Activated CD8-positive, alpha-beta T cell treated with anti-CD3 and anti-CD28 coated beads for 36 hours (primary cell): Measurements from ENCODE around the gene TRAF3IP3. TPM values are rescaled to one million over a fixed set of nuclear protein-coding genes. Genes with fewer than 3 reads are reported as not detected.

ENCODE experiments used
- ATAC-seq: fragments of 200-7000 bp; cut with Tn5 transposase; one replicate; pipeline ENCODE4 v1.10.0; 2021; ENCODE audit warnings: mild to moderate bottlenecking, moderate library complexity
- CTCF ChIA-PET: fragments of 350-600 bp; sonication (Branson Sonifier 250); formaldehyde crosslinking; loops from one replicate; lab custom pipeline; 2021; ENCODE audit warnings: antibody characterized with exemption; lab: Charles Lee
- POLR2A ChIA-PET: fragments of 350-600 bp; sonication (Branson Sonifier 250); formaldehyde crosslinking; loops from one replicate; lab custom pipeline; 2021; ENCODE audit warnings: antibody characterized with exemption; lab: Charles Lee
- DNase-seq: peaks from one replicate; pipeline ENCODE4 v3.0.0-alpha.2; 2020
- H3K27ac Mint-ChIP-seq: one replicate; pipeline ENCODE4 v1.8.0; 2021; ENCODE audit warnings: mild to moderate bottlenecking, mixed read lengths
- H3K27me3 Mint-ChIP-seq: one replicate; pipeline ENCODE4 v1.8.0; 2021; ENCODE audit warnings: mixed read lengths
- H3K36me3 Mint-ChIP-seq: one replicate; pipeline ENCODE4 v1.8.0; 2021; ENCODE audit warnings: low read depth, mixed read lengths
- H3K4me1 Mint-ChIP-seq: one replicate; pipeline ENCODE4 v1.8.0; 2021; ENCODE audit warnings: low read depth, mixed read lengths
- H3K4me3 Mint-ChIP-seq: one replicate; pipeline ENCODE4 v1.8.0; 2021; ENCODE audit warnings: mild to moderate bottlenecking, moderate library complexity, mixed read lengths
- H3K9me3 Mint-ChIP-seq: one replicate; pipeline ENCODE4 v1.8.0; 2021; ENCODE audit warnings: mixed read lengths
- CTCF ChIP-seq: fragments of 200-600 bp; IDR thresholded peaks from one replicate; pipeline ENCODE4 v1.8.0; 2022; ENCODE audit warnings: antibody characterized with exemption, mild to moderate bottlenecking
- intact Hi-C: fragments of 100-400 bp; cut with micrococcal nuclease; formaldehyde crosslinking; loops from one replicate; pipeline ENCODE4 v1.10.0; 2022
- total RNA-seq, 2 experiments: library from RNA; stranded (reverse); gene quantifications; one replicate each; pipeline ENCODE4 v1.2.3, GENCODE V29; 2021

Gene TRAF3IP3
- total RNA-seq, 2 experiments from 2014 or later: 194 TPM

GRCh38 chr1:209786146-209786545 is 30.3 kb downstream of the TRAF3IP3 start:
- ChIA-PET CTCF (interaction anchor here (0.9 to 6.0 kb wide), 3 partner anchors 11 to 37 kb away, joined by 3 to 45 read pairs (median 3); no protein-coding TSS in a partner anchor), POLR2A (interaction anchor here (0.9 to 4.1 kb wide), 4 partner anchors 12 to 35 kb away, joined by 3 to 40 read pairs (median 11); no protein-coding TSS in a partner anchor)
- ATAC-seq (no peak), DNase-seq (no peak)
- Mint-ChIP-seq H3K27me3 (no peaks in the 10 kb centered on the region), H3K4me3 (no peak overlapping the region), H3K36me3 (peaks cover 34% of the 10 kb centered on the region), H3K27ac (no peak overlapping the region), H3K9me3 (no peaks in the 10 kb centered on the region), H3K4me1 (peaks cover 31% of the 10 kb centered on the region)
- intact Hi-C loops: no loop called here
- TF ChIP-seq CTCF: no peak

- no peak for DNase-seq
- TF ChIP-seq CTCF: no peak
- intact Hi-C loops: no loop called here
- H3K36me3 Mint-ChIP-seq: peaks cover 23% of the 10 kb centered on the region
- H3K4me3 Mint-ChIP-seq: no peak overlapping the region
- no peak for ATAC-seq
- ChIA-PET POLR2A (interaction anchor here (1.3 to 2.2 kb wide), 3 partner anchors 13 to 24 kb away, joined by 4 to 17 read pairs (median 4); no protein-coding TSS in a partner anchor), CTCF (interaction anchor here (0.7 to 6.0 kb wide), 7 partner anchors 10 to 468 kb away, joined by 3 to 45 read pairs (median 3); partner anchors contain the start of gene UTP25)
- no peaks in the 10 kb centered on the region for H3K9me3 Mint-ChIP-seq
- H3K27ac Mint-ChIP-seq: no peak overlapping the region
- H3K4me1 Mint-ChIP-seq: peaks cover 27% of the 10 kb centered on the region
- H3K27me3 Mint-ChIP-seq: no peaks in the 10 kb centered on the region
Measured at GRCh38 chr1:209787551-209787950, 31.7 kb downstream of the TRAF3IP3 start.

- no peak for TF ChIP-seq CTCF
- H3K27me3 Mint-ChIP-seq: peaks cover 4% of the 10 kb centered on the region
- ATAC-seq (no peak), DNase-seq (no peak)
- H3K27ac Mint-ChIP-seq: no peak overlapping the region
- CTCF ChIA-PET: no interaction called here
- peaks cover 1% of the 10 kb centered on the region for H3K9me3 Mint-ChIP-seq
- peaks cover 9% of the 10 kb centered on the region for H3K36me3 Mint-ChIP-seq
- intact Hi-C loops: no loop called here
- POLR2A ChIA-PET: no interaction called here
- H3K4me1 Mint-ChIP-seq: peaks cover 12% of the 10 kb centered on the region
- H3K4me3 Mint-ChIP-seq: no peak overlapping the region
Measured at GRCh38 chr1:209789245-209789644, 33.4 kb downstream of the TRAF3IP3 start.

- ChIA-PET CTCF (interaction anchor here (0.6 to 3.8 kb wide), 4 partner anchors 27 to 42 kb away, joined by 3 to 23 read pairs (median 3); no protein-coding TSS in a partner anchor), POLR2A (no interaction called here)
- H3K9me3 Mint-ChIP-seq: peaks cover 1% of the 10 kb centered on the region
- no peak for ATAC-seq
- DNase-seq: no peak
- no peak for TF ChIP-seq CTCF
- peaks cover 6% of the 10 kb centered on the region for H3K27me3 Mint-ChIP-seq
- H3K4me1 Mint-ChIP-seq: peaks cover 3% of the 10 kb centered on the region
- H3K36me3 Mint-ChIP-seq: no peaks in the 10 kb centered on the region
- H3K4me3 Mint-ChIP-seq: no peak overlapping the region
- intact Hi-C loops: no loop called here
- H3K27ac Mint-ChIP-seq: no peak overlapping the region
Measured at GRCh38 chr1:209790286-209791193, 34.7 kb downstream of the TRAF3IP3 start.
